GM12878 (cell line): ENCODE measurements around the gene PADI1. TPM values are rescaled to one million over a fixed set of nuclear protein-coding genes. Genes with fewer than 3 reads are reported as not detected.

Experiments used
- ATAC-seq: fragments of 200-7000 bp; cut with Tn5 transposase; 3 replicates; pipeline ENCODE4 v1.9.1; 2020; ENCODE audit warnings: mild to moderate bottlenecking, moderate library complexity
- BruUV-seq: library from RNA; stranded (reverse); fragments of 400-500 nt; replicated peaks from 2 replicates; lab custom pipeline; 2021; lab: Mats Ljungman, UMichigan
- CTCF ChIA-PET: fragments of 300-600 bp; sonication (Branson Sonifier 250); formaldehyde crosslinking; extraction: SDS; loops from one replicate; lab custom pipeline; 2021; ENCODE audit warnings: inconsistent platforms; lab: Yijun Ruan, JAX
- POLR2A ChIA-PET: fragments of 350-600 bp; formaldehyde crosslinking; extraction: SDS; loops from one replicate; lab custom pipeline; 2021; ENCODE audit warnings: inconsistent platforms; lab: Charles Lee
- RAD21 ChIA-PET: fragments of 300-600 bp; sonication (Branson Sonifier 250); formaldehyde crosslinking; loops from one replicate; lab custom pipeline; 2023; ENCODE audit warnings: antibody characterized with exemption; ENCODE audit not compliant: unreplicated experiment; lab: Charles Lee
- SMC1A ChIA-PET: fragments of 300-600 bp; sonication (Branson Sonifier 250); formaldehyde crosslinking; loops from one replicate; lab custom pipeline; 2023; ENCODE audit not compliant: unreplicated experiment, uncharacterized antibody; lab: Charles Lee
- DNase-seq: peaks from one replicate; pipeline ENCODE4 v3.0.0-alpha.2; 2011; ENCODE audit warnings: low read depth, low spot score
- FAIRE-seq: peaks from 3 replicates; lab custom pipeline; 2011; peaks lifted over from hg19 to GRCh38; lab: Jason Lieb, UNC
- H2AFZ ChIP-seq: 2 replicates; pipeline ENCODE4 v1.6.0; 2011; ENCODE audit warnings: low read depth, low read length, control low read depth; ENCODE audit not compliant: control insufficient read depth
- H3K27ac ChIP-seq: 2 replicates; pipeline ENCODE4 v1.5.1; 2011; ENCODE audit warnings: control low read depth; ENCODE audit not compliant: control insufficient read depth, insufficient read depth
- H3K27me3 ChIP-seq, 2 experiments: replicated peaks in 1 of 2; 2 replicates each; pipeline versions ENCODE4 v1.6.0 to v1.6.1; 2011; ENCODE audit warnings: low read length in 1 of 2; ENCODE audit not compliant: control insufficient read depth in 2 of 2, insufficient read depth in 2 of 2
- H3K36me3 ChIP-seq, 2 experiments: 2 replicates each; pipeline ENCODE4 v1.5.1; 2011; ENCODE audit warnings: low read length in 1 of 2; ENCODE audit not compliant: control insufficient read depth in 2 of 2, insufficient read depth in 2 of 2
- H3K4me1 ChIP-seq: 2 replicates; pipeline ENCODE4 v1.6.1; 2011; ENCODE audit warnings: mild to moderate bottlenecking, low read length, moderate library complexity, mixed read lengths; ENCODE audit not compliant: control insufficient read depth, insufficient read depth
- H3K4me2 ChIP-seq: 2 replicates; pipeline ENCODE4 v1.6.0; 2011; ENCODE audit warnings: control low read depth; ENCODE audit not compliant: control insufficient read depth, insufficient read depth
- H3K4me3 ChIP-seq: fragments of 200-600 bp; sonication (generic); 2 replicates; pipeline ENCODE4 v1.5.1; 2016
- H3K79me2 ChIP-seq: 2 replicates; pipeline ENCODE4 v1.6.0; 2011; ENCODE audit warnings: low read length; ENCODE audit not compliant: control insufficient read depth, insufficient read depth
- H3K9ac ChIP-seq: 2 replicates; pipeline ENCODE4 v1.8.0; 2011; ENCODE audit warnings: low read length, control low read depth, mixed read lengths; ENCODE audit not compliant: control insufficient read depth, insufficient read depth
- H3K9me3 ChIP-seq: replicated peaks from 3 replicates; pipeline ENCODE4 v1.5.1; 2011; ENCODE audit warnings: mild to moderate bottlenecking, low read length; ENCODE audit not compliant: control insufficient read depth, insufficient read depth
- H4K20me1 ChIP-seq: 2 replicates; pipeline ENCODE4 v1.6.0; 2011; ENCODE audit not compliant: control insufficient read depth, insufficient read depth
- CHD4 ChIP-seq: fragments of 200-600 bp; sonication (generic); IDR thresholded peaks from 2 replicates; pipeline ENCODE4 v1.6.1; 2016; ENCODE audit warnings: mild to moderate bottlenecking
- CREB1 ChIP-seq: IDR thresholded peaks from 2 replicates; pipeline ENCODE4 v1.6.1; 2012; ENCODE audit warnings: low read depth, mild to moderate bottlenecking, inconsistent platforms
- IKZF2 ChIP-seq, 2 experiments: fragments of 450-650 bp; IDR thresholded peaks; 2 replicates each; pipeline ENCODE4 v1.6.1; 2017; ENCODE audit warnings: mild to moderate bottlenecking in 2 of 2, moderate library complexity in 2 of 2
- MEF2B ChIP-seq: fragments of 450-650 bp; IDR thresholded peaks from 2 replicates; pipeline ENCODE4 v1.6.1; 2018; ENCODE audit warnings: mild to moderate bottlenecking, moderate library complexity; ENCODE audit not compliant: partially characterized antibody, poor library complexity, severe bottlenecking
- NRF1 ChIP-seq: conservative IDR thresholded peaks from 2 replicates; pipeline ENCODE4 v1.6.1; 2011; ENCODE audit warnings: mild to moderate bottlenecking, low read depth, low read length, improper control_type of control experiment
- PML ChIP-seq: IDR thresholded peaks from 2 replicates; pipeline ENCODE4 v1.6.1; 2012; ENCODE audit warnings: low read length, inconsistent platforms
- SRF ChIP-seq, 2 experiments: IDR thresholded peaks; 2 replicates each; pipeline ENCODE4 v1.6.1; 2011; ENCODE audit warnings: low read depth in 2 of 2, low read length in 2 of 2, mild to moderate bottlenecking in 1 of 2, moderate library complexity in 1 of 2
- STAT1 ChIP-seq: fragments of 450-650 bp; conservative IDR thresholded peaks from 2 replicates; pipeline ENCODE4 v1.6.1; 2014; ENCODE audit warnings: antibody characterized with exemption, mild to moderate bottlenecking
- SUZ12 ChIP-seq: fragments of 200-600 bp; sonication (generic); IDR thresholded peaks from one replicate; pipeline ENCODE4 v1.6.1; 2018; ENCODE audit warnings: antibody characterized with exemption, mild to moderate bottlenecking; ENCODE audit not compliant: unreplicated experiment
- TARDBP ChIP-seq: IDR thresholded peaks from 2 replicates; pipeline ENCODE4 v1.6.1; 2016; ENCODE audit warnings: borderline replicate concordance
- ZBTB33 ChIP-seq: fragments of 450-650 bp; IDR thresholded peaks from 2 replicates; pipeline ENCODE4 v1.6.1; 2017; ENCODE audit warnings: mild to moderate bottlenecking
- ZBTB40 ChIP-seq: fragments of 450-650 bp; IDR thresholded peaks from 2 replicates; pipeline ENCODE4 v1.6.1; 2016; ENCODE audit warnings: mild to moderate bottlenecking, moderate library complexity, borderline replicate concordance
- ZNF24 ChIP-seq: fragments of 450-650 bp; IDR thresholded peaks from 2 replicates; pipeline ENCODE4 v1.6.1; 2017; ENCODE audit warnings: antibody characterized with exemption, mild to moderate bottlenecking
- ZNF687 ChIP-seq: fragments of 450-650 bp; IDR thresholded peaks from 2 replicates; pipeline ENCODE4 v1.6.1; 2017; ENCODE audit warnings: mild to moderate bottlenecking, moderate library complexity
- WGBS: methylation state at CpG from one replicate; pipeline ENCODE4 v1.1.6; 2016; ENCODE audit warnings: low lambda C conversion rate; ENCODE audit not compliant: insufficient replicate concordance, insufficient coverage; ENCODE audit errors: missing lambda C conversion rate; 5-methylcytosine and 5-hydroxymethylcytosine counted together
- in situ Hi-C: fragments of 300-500 bp; cut with MboI; formaldehyde crosslinking; loops from 9 replicates; pipeline ENCODE4 v1.14.3; 2018; ENCODE audit warnings: mixed read lengths
- intact Hi-C: fragments of 100-400 bp; cut with micrococcal nuclease; formaldehyde crosslinking; loops from one replicate; pipeline ENCODE4 v1.14.2; 2022; ENCODE audit not compliant: unreplicated experiment
- polyA plus RNA-seq, 11 experiments: library from polyadenylated mRNA; depleted of rRNA in 4 of 11; unstranded in 6 of 11; stranded (reverse) in 5 of 11; fragments of >200 nt; fragmentation: Nextera tagmentation in 4 of 11; fragmentation: Illumina TruSeq in 1 of 11; extraction: Ambion mirVana in 4 of 11; extraction: Trizol in 1 of 11; gene quantifications; 1 replicate in 1 of 11; 2 replicates in 10 of 11; pipeline versions ENCODE4 v1.2.1 to v1.2.3, GENCODE V29; 2011 to 2016; ENCODE audit warnings: inconsistent platforms in 2 of 11, missing spikeins in 2 of 11, low read depth in 1 of 11
- total RNA-seq, 4 experiments: library from RNA; depleted of rRNA in 3 of 4; stranded (reverse); fragments of >200 nt in 3 of 4; fragmentation: Illumina TruSeq in 1 of 4; extraction: Trizol in 1 of 4; gene quantifications; 2 replicates each; pipeline versions ENCODE4 v1.2.1 to v1.2.3, GENCODE V29; 2013 to 2021

The PADI1 gene
- total and polyA plus RNA-seq, 10 of the 15 experiments (the other 5 are each of a cell fraction or from before 2014, with no cell fraction given) = 0.05 TPM; not detected in 9

GRCh38 chr1:17213148-17213781, 8.3 kb downstream of the PADI1 start (continued):
- TF ChIP-seq ZBTB40 = no peak
- TF ChIP-seq TARDBP = no peak
- no peak for TF ChIP-seq SUZ12
- no peak for TF ChIP-seq MEF2B

GRCh38 chr1:17213782-17214148, 8.8 kb downstream of the PADI1 start:
- H3K9ac ChIP-seq = no peak overlapping the region
- H3K4me2 ChIP-seq = no peak overlapping the region
- DNase-seq (no peak), ATAC-seq (no peak), FAIRE-seq (no peak)
- intact Hi-C loops = no loop called here
- WGBS = 44% methylated on average over 9 of the region's 9 CpGs
- in situ Hi-C loops = no loop called here
- H4K20me1 ChIP-seq = no peaks in the 10 kb centered on the region
- peaks cover 0 to 2% of the 10 kb centered on the region in 2 experiments; a peak in 2 of 4 replicates for H3K27me3 ChIP-seq
- H3K9me3 ChIP-seq = no peaks in the 10 kb centered on the region
- H3K79me2 ChIP-seq = no peaks in the 10 kb centered on the region
- ChIA-PET SMC1A (interaction anchor here (0.9 to 1.5 kb wide), 2 partner anchors 33 to 92 kb away, joined by 3 to 4 read pairs; no protein-coding TSS in a partner anchor), RAD21 (no interaction called here), POLR2A (no interaction called here), CTCF (interaction anchor here (1.2 kb wide), 1 partner anchor 71 kb away, joined by 3 read pairs; no protein-coding TSS in a partner anchor)
- no peak overlapping the region for H3K27ac ChIP-seq
- no TSS peak for BruUV-seq
- H2AFZ ChIP-seq = no peak overlapping the region
- H3K4me3 ChIP-seq = no peak overlapping the region
- H3K4me1 ChIP-seq = no peaks in the 10 kb centered on the region
- H3K36me3 ChIP-seq = no peaks in the 10 kb centered on the region
- TF ChIP-seq SRF (IDR thresholded peaks at IDR 0.05; ENCODE audit: low read depth in 2 of 2, low read length in 2 of 2) = no peak
- no peak for TF ChIP-seq CREB1
- no peak for TF ChIP-seq NRF1
- no peak for TF ChIP-seq ZNF24
- no peak for TF ChIP-seq IKZF2 (IDR thresholded peaks at IDR 0.05)
- TF ChIP-seq STAT1 = no peak
- TF ChIP-seq PML = no peak
- no peak for TF ChIP-seq CHD4
- no peak for TF ChIP-seq ZBTB33
- no peak for TF ChIP-seq ZNF687
